ENCODE measurements around the gene USP3.
"Not testable (repeated sequence)": the region's sequence is repeated elsewhere in the genome, so short reads cannot be mapped to it uniquely, and the experiment has no call there.

Gene USP3

GRCh38 chr15:63476229-63476632 lies 28.2 kb upstream of the USP3 start:
- DNase-seq: peak; percentile 46

DNA sequence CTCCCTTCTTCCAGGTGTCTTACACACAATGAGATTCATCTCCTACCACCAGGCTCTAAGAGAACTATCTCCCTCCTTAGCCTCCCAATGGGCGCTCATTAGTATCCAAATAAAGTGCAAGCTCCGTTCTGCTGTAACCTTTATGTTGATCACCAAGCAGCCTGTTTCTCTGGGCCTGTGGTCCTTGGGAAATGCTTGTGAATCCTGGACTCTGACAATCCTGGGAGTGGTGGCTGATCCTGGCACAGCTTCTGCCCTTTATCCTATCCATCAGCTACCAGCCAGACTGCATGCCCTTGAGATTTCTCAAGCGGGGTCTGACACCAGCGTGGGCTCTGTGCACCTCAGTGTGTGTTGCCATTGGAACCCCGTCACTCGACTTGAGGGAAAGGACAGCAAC lies 26.1 kb upstream of the USP3 start:
- DNase-seq: no peak

DNA sequence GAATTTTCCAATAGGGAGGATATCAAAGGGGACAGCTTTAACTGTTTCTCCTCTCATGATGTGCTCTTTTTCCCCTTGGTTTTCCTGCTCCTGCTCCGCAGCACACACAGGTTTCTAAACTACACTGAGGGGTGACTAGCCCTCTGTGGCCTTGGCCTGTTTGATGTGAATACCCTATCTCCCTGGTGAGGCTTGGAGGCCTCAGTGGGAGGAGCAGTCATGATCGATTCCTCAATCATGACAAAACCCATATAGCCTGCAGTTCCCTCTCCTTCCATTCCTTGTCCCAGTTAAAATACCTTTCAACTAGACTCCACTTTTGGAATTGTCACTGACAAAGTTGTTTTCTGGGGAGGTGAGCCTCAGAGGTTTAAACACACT lies 24.0 kb upstream of the USP3 start:
- no peak for DNase-seq

GRCh38 chr15:63481105-63481810 lies 23.1 kb upstream of the USP3 start:
- no peak for DNase-seq

DNA sequence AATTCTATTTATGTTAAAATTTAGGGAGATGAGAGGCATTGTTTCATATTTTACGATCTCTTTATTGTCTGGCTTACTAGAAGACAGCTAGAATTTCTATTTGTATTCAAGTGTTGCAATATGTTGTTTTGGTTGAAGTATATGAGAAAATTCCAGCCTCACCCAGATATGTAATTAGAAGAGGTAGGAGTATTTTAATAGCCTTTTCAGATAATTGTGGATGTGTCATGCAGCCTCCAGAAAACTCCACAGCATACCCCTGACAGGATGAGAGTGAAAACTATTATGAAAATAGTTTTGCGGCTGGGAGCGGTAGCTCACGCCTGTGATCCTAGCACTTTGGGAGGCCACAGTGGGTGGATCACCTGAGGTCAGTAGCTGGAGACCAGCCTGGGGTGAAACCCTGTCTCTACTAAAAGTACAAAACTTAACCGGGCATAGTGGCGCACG lies 21.5 kb upstream of the USP3 start:
- no peak for DNase-seq

DNA sequence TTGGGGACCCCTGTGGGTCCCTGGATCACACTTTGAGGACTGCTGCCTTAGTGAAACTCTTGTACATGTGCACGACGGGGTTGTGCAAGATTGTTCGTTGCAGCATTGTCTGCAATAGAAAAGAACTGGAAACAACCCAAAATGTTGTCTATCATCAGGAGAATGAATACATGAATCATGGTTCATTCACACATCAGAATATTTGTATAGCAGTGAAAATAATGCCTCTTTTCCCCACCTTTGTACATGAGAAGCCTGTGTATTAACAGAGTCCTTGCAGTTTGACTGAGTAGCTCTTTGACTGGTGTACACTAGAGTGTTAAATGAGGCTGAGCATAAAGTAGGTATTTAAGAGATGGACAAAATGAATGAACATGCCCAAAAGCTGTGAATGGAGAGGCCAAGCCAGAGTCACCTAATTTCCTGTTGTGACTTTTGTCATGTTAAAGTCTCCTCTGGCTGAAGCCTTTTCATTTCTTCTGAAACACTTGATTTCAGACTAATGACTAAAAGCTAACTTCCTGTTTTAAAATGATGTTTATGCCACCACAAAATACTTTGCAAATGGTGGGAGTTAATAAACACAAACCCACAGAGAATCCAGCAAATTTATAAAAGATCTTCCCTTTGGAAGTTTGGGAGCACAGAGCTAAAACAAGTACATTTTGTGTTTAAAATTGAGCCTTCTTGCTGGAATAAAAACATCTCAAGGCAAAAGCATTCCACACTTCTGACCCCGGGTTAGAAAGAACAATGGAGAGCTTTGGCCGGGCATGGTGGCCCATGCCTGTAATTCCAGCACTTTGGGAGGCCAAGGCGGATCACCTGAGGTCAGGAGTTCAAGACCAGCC lies 20.6 kb upstream of the USP3 start:
- DNase-seq: no peak

DNA sequence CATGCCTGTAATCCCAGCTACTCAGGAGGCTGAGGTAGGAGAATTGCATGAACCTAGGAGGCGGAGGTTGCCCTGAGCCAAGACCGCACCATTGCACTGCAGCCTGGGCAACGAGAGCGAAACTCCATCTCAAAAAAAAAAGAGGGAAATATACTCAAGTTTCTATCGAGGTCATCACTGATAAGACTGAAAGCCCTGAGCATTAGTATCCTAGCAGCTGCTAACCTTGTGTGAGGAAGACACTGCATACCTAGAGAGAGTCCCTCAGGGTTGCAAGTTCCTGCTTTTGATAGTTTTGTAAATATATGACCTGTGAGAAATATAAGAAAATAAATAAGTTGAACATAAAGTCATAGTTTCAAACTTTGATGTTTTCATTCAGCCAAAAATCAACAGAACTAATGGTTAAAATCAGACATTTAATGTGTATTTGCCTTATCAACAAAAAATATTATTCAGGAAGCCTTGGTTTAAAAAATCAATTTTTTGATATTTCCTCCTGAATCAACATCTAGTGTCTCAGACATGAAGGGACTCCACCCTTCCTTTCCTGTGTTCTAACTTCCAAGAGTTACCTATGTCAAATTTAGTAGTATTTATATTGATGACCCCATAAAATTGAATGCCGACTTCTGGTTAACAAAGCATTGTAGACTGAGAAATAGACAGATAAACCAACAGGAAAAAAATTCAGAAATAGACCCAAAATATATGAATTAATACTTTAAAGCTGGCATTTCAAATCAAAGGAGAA lies 19.8 kb upstream of the USP3 start:
- no peak for DNase-seq

DNA sequence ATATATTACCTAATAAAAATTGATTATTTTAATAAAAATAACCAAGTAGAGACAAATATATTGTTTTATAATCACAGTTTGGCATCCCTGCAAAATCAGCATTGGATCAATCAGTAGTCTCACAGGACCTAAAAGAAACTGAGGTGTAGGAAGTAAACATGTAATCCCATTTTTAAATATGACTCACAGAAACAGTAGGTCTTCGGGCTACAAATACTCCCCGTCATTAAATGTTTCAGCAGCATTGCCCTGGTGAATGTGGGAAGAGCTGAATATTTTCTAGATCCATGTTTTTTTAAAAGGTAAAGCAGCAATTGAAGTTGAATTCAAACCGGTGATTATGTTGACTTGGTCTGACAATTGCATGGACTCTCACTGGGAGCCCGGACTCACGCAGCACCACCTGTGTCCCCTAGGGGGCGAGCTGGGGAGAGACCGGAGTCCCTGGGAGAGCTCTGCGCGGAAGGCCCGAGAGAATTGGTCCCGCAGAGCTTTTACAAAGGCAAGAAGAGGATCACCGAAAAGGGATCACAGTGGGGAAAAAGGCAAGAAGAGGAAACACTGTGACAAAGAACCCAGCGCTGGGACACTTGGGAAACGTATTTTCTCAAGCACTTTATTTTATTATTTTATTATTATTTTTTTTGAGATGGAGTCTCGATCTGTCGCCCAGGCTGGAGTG lies 17.2 kb upstream of the USP3 start:
- peak; percentile 7 for DNase-seq

GRCh38 chr15:63487758-63488397 lies 16.5 kb upstream of the USP3 start:
- not testable (repeated sequence) for DNase-seq

- DNase-seq: no peak
These were observed 15.9 kb upstream of the USP3 start for GRCh38 chr15:63488398-63488960.

DNA sequence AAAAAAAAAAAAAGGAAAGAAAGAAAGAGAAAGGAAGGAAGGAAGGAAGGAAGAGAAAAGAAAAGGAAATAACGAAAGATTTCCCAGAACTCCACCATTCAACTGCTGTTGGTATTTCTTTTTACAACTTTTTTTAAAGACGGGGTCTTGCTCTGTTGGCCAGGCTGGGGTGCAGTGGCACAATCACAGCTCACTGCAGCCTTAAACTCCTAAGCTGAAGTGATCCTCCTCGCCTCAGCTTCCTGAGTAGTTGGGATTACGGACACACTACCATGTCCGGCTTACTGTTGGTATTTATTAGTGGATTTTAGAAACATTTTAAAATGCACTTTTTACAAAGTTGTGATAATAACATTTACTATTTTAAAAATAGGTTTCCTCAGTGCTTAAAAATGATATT lies 15.0 kb upstream of the USP3 start:
- DNase-seq: no peak

GRCh38 chr15:63490345-63491034 lies 13.9 kb upstream of the USP3 start:
- no peak for DNase-seq

- DNase-seq: no peak
These were observed 13.1 kb upstream of the USP3 start for GRCh38 chr15:63491116-63491827.

GRCh38 chr15:63491979-63492378 lies 12.4 kb upstream of the USP3 start:
- DNase-seq: no peak

GRCh38 chr15:63492541-63493077 lies 11.8 kb upstream of the USP3 start:
- DNase-seq: no peak

DNA sequence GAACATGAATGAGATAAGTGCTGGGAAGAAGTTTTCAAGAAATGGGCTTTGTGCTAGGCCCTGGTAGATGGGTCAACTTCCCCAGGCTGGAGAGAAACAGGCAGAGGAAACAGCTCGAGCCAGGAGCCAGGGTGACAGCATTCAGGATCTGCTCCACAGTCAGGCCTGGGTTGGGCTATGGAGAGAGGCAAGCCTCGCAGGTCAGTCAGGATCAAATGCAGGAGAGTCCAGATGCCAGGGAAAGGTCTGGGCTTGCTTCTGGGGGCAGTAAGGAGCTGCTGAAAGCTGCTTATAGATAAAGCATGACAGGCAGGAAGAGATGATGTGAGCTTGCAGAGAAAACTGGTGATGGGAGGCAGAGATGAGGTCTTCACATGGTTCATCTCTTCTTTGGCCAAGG lies 11.0 kb upstream of the USP3 start:
- DNase-seq: no peak

- no peak for DNase-seq
These were observed 10.0 kb upstream of the USP3 start for GRCh38 chr15:63494408-63494807.

- DNase-seq: no peak
These were observed 9.1 kb upstream of the USP3 start for GRCh38 chr15:63495343-63495742.

DNA sequence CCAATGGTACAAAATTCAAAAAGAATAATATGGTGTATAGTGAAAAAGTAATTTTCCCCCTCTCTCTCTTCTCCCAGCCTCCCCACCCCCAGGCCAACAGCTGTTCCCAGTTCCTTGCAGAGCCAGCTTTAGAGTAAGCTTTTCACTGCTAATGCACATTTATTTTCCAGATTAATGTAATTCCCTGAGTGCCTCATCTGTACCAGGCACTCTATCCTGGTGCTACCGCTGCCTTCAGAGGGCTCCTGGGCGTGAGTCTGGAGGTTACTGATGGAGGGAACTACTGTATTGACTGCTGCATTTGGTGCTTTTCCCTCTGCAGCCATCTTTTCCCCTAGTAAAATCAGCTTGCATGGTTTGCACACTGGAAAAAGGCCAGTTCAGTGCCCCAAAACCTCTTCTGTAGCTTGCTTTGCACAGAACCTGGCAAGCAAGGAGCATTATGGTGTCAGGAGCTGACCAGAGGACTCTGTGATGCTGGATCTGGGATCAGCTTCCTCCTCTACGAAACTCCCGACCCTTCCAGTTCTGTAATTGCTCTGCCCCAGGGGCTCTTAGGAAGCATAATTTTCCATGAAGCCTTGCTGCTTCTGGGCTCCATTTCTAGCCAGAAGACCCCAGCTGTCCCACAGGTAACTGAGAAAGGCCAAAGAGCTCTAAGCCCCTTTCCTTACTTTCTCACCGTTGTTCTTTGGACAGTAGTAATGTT lies 8.5 kb upstream of the USP3 start:
- DNase-seq: no peak
